ENCODE data around the gene ADPRH. TPM values are rescaled to one million over a fixed set of nuclear protein-coding genes. Genes with fewer than 3 reads are reported as not detected.

ADPRH gene
- total RNA-seq, 1 experiment from 2014 or later, result not detected

GRCh38 chr3:119596398-119596797 lies 17.1 kb downstream of the ADPRH start:
- DNase-seq (ENCODE audit: low spot score), result no peak

GRCh38 chr3:119597548-119598288 lies 18.4 kb downstream of the ADPRH start, which contains the start of gene PLA1A:
Gene PLA1A, plus strand, starts transcription at chr3:119597885. Its CDS starts 29 bp downstream, at chr3:119597914.
- no peak for DNase-seq (ENCODE audit: low spot score)

GRCh38 chr3:119598410-119599098 lies 19.3 kb downstream of the ADPRH start:
- DNase-seq (ENCODE audit: low spot score), result no peak

- no peak for DNase-seq (ENCODE audit: low spot score)
Observed at GRCh38 chr3:119599558-119600174, 20.4 kb downstream of the ADPRH start.

GRCh38 chr3:119600732-119601131 lies 21.4 kb downstream of the ADPRH start:
- DNase-seq (ENCODE audit: low spot score), result peak; percentile 33

GRCh38 chr3:119601154-119601553 lies 21.9 kb downstream of the ADPRH start:
- DNase-seq (ENCODE audit: low spot score), result no peak

- no peak for DNase-seq (ENCODE audit: low spot score)
Observed at GRCh38 chr3:119602676-119603075, 23.4 kb downstream of the ADPRH start.

GRCh38 chr3:119604878-119605277 lies 25.6 kb downstream of the ADPRH start:
- peak; percentile 44 for DNase-seq (ENCODE audit: low spot score)

GRCh38 chr3:119608405-119609000 lies 29.2 kb downstream of the ADPRH start:
- no peak for DNase-seq (ENCODE audit: low spot score)

GRCh38 chr3:119609301-119609700 lies 30.0 kb downstream of the ADPRH start:
- no peak for DNase-seq (ENCODE audit: low spot score)

GRCh38 chr3:119611664-119612063 lies 32.4 kb downstream of the ADPRH start:
- no peak for DNase-seq (ENCODE audit: low spot score)

GRCh38 chr3:119613201-119613600 lies 33.9 kb downstream of the ADPRH start:
- DNase-seq (ENCODE audit: low spot score), result no peak

- no peak for DNase-seq (ENCODE audit: low spot score)
Observed at GRCh38 chr3:119613872-119614271, 34.6 kb downstream of the ADPRH start.

GRCh38 chr3:119616056-119616455 lies 36.8 kb downstream of the ADPRH start:
- DNase-seq (ENCODE audit: low spot score), result no peak

- no peak for DNase-seq (ENCODE audit: low spot score)
Observed at GRCh38 chr3:119619094-119619493, 39.8 kb downstream of the ADPRH start.

GRCh38 chr3:119620899-119621298 lies 41.6 kb downstream of the ADPRH start:
- DNase-seq (ENCODE audit: low spot score), result no peak

GRCh38 chr3:119624002-119624720 lies 44.9 kb downstream of the ADPRH start:
- DNase-seq (ENCODE audit: low spot score), result no peak

- no peak for DNase-seq (ENCODE audit: low spot score)
Observed at GRCh38 chr3:119625451-119626153, 46.3 kb downstream of the ADPRH start.

GRCh38 chr3:119626196-119626595 lies 46.9 kb downstream of the ADPRH start:
- no peak for DNase-seq (ENCODE audit: low spot score)

GRCh38 chr3:119627461-119627860 lies 48.2 kb downstream of the ADPRH start:
- DNase-seq (ENCODE audit: low spot score), result no peak

- no peak for DNase-seq (ENCODE audit: low spot score)
Observed at GRCh38 chr3:119628390-119628789, 49.1 kb downstream of the ADPRH start.
